NCI-H2107 (cell line): ENCODE measurements around the gene GABRA5.

Experiments used
- DNase-seq: peaks from one replicate; lab custom pipeline; 2025; lab: John Stamatoyannopoulos, UW

The GABRA5 gene

GRCh38 chr15:26928051-26928450 lies 61.2 kb downstream of the GABRA5 start:
- DNase-seq, result no peak

GRCh38 chr15:26929588-26929987 lies 62.7 kb downstream of the GABRA5 start:
- no peak for DNase-seq

GRCh38 chr15:26934848-26935247 lies 68.0 kb downstream of the GABRA5 start:
- no peak for DNase-seq

GRCh38 chr15:26935322-26935721 lies 68.5 kb downstream of the GABRA5 start:
- no peak for DNase-seq

GRCh38 chr15:26936502-26936901 lies 69.6 kb downstream of the GABRA5 start:
- DNase-seq, result no peak

GRCh38 chr15:26937134-26937533 lies 70.3 kb downstream of the GABRA5 start:
- DNase-seq, result no peak

- DNase-seq, result no peak
These were observed 72.5 kb downstream of the GABRA5 start for GRCh38 chr15:26939398-26939797.

GRCh38 chr15:26941489-26941888 lies 74.6 kb downstream of the GABRA5 start:
- no peak for DNase-seq

- DNase-seq, result no peak
These were observed 77.0 kb downstream of the GABRA5 start for GRCh38 chr15:26943866-26944265.

- no peak for DNase-seq
These were observed 78.2 kb downstream of the GABRA5 start for GRCh38 chr15:26945046-26945445.

- DNase-seq, result no peak
These were observed 83.1 kb downstream of the GABRA5 start for GRCh38 chr15:26950001-26950400.

GRCh38 chr15:26954403-26954802 lies 87.5 kb downstream of the GABRA5 start:
- DNase-seq, result no peak

GRCh38 chr15:26967719-26968269 lies 100.9 kb downstream of the GABRA5 start:
- no peak for DNase-seq

- no peak for DNase-seq
These were observed 101.9 kb downstream of the GABRA5 start for GRCh38 chr15:26968806-26969205.

- no peak for DNase-seq
These were observed 103.9 kb downstream of the GABRA5 start, which contains the start of gene GABRG3 for GRCh38 chr15:26970712-26971210. TSS of gene GABRG3 (plus strand) at chr15:26971181.

GRCh38 chr15:26971271-26972018 lies 104.6 kb downstream of the GABRA5 start:
- no peak for DNase-seq

GRCh38 chr15:26972636-26973035 lies 105.8 kb downstream of the GABRA5 start:
- DNase-seq, result no peak

- no peak for DNase-seq
These were observed 107.4 kb downstream of the GABRA5 start for GRCh38 chr15:26974120-26974780.

- DNase-seq, result no peak
These were observed 114.6 kb downstream of the GABRA5 start for GRCh38 chr15:26981492-26981891.

- no peak for DNase-seq
These were observed 117.0 kb downstream of the GABRA5 start for GRCh38 chr15:26983822-26984221.

GRCh38 chr15:26985050-26985449 lies 118.2 kb downstream of the GABRA5 start:
- DNase-seq, result no peak

- no peak for DNase-seq
These were observed 129.4 kb downstream of the GABRA5 start for GRCh38 chr15:26996250-26996649.
